Osteoblast (primary cell): Measurements from ENCODE around the gene SHROOM3. TPM values are rescaled to one million over a fixed set of nuclear protein-coding genes. Genes with fewer than 3 reads are reported as not detected.

Source experiments
- DNase-seq: peaks from one replicate; pipeline ENCODE4 v3.0.0; 2011; ENCODE audit warnings: low spot score, mixed read lengths; ENCODE audit not compliant: insufficient read length; ENCODE audit errors: missing footprints
- H2AFZ ChIP-seq: 2 replicates; pipeline ENCODE4 v1.6.0; 2011; ENCODE audit warnings: mild to moderate bottlenecking, low read length
- H3K27ac ChIP-seq: 2 replicates; pipeline ENCODE4 v1.5.1; 2011; ENCODE audit warnings: mild to moderate bottlenecking, low read depth, low read length, moderate library complexity
- H3K27me3 ChIP-seq: 2 replicates; pipeline ENCODE4 v1.6.0; 2012; ENCODE audit warnings: mild to moderate bottlenecking, control low read depth, inconsistent platforms, low read length, moderate library complexity; ENCODE audit not compliant: insufficient read depth
- H3K36me3 ChIP-seq: 2 replicates; pipeline ENCODE4 v1.5.1; 2011; ENCODE audit warnings: mild to moderate bottlenecking, low read length, control low read depth, moderate library complexity; ENCODE audit not compliant: insufficient read depth
- H3K4me1 ChIP-seq: 2 replicates; pipeline ENCODE4 v1.5.1; 2011; ENCODE audit warnings: mild to moderate bottlenecking, low read length, control low read depth, moderate library complexity; ENCODE audit not compliant: insufficient read depth
- H3K4me2 ChIP-seq: 2 replicates; pipeline ENCODE4 v1.6.0; 2011; ENCODE audit warnings: mild to moderate bottlenecking, low read length; ENCODE audit not compliant: insufficient read depth
- H3K4me3 ChIP-seq: fragments of 200-600 bp; sonication (generic); 3 replicates; pipeline ENCODE4 v1.5.1; 2012; ENCODE audit warnings: mild to moderate bottlenecking, low read length, inconsistent platforms; ENCODE audit not compliant: insufficient read depth
- H3K79me2 ChIP-seq: 2 replicates; pipeline ENCODE4 v1.6.0; 2012; ENCODE audit warnings: mild to moderate bottlenecking, low read length, control low read depth, inconsistent platforms; ENCODE audit not compliant: insufficient read depth
- H3K9me3 ChIP-seq: 2 replicates; pipeline ENCODE4 v1.5.1; 2011; ENCODE audit warnings: low read depth, low read length, control low read depth
- H4K20me1 ChIP-seq: 2 replicates; pipeline ENCODE4 v1.6.0; 2012; ENCODE audit warnings: mild to moderate bottlenecking, low read length, control low read depth; ENCODE audit not compliant: insufficient read depth
- CTCF ChIP-seq: IDR thresholded peaks from 2 replicates; pipeline ENCODE4 v1.5.1; 2011; ENCODE audit warnings: mild to moderate bottlenecking, low read depth, low read length, moderate library complexity; ENCODE audit errors: extremely low read depth
- total RNA-seq: library from RNA; depleted of rRNA; stranded (reverse); fragments of >200 nt; gene quantifications from 2 replicates; pipeline ENCODE4 v1.2.3, GENCODE V29; 2012

The SHROOM3 gene
- total RNA-seq, 1 donor: 9.8 TPM

DNA sequence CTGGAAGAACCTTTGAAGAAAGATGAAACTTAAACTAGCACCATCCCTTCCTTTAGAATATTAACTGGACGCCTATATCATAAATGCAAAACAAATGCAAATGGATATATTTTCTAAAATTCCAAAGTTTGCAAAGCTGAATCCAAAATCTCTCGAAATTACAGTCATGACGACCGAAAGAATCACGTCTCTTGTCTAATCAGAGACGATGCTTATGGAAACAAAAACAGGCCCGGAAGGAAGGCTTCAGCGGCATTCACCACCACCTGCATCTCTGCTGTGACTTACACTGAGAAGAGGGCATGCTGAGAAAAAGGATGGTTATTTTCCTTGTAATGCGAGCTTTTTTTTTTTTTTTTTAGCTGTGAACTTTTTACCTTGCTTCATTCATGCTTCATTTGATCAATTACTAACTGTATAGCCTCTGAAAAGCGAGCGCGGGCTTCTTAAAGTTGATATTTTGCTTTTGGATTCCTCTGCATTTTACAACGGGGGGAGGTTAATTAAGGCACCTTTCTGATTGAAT, 253.7 kb downstream of the SHROOM3 start:
- peaks cover 9% of the 10 kb centered on the region for H3K79me2 ChIP-seq
- DNase-seq: no peak
- peak overlapping the region; percentile 95 for H3K4me2 ChIP-seq
- peak overlapping the region; percentile 85 for H2AFZ ChIP-seq
- no peaks in the 10 kb centered on the region for H4K20me1 ChIP-seq
- H3K9me3 ChIP-seq: no peaks in the 10 kb centered on the region
- H3K27me3 ChIP-seq: no peaks in the 10 kb centered on the region
- H3K27ac ChIP-seq: peak overlapping the region; percentile 29
- H3K4me1 ChIP-seq: peaks cover 18% of the 10 kb centered on the region
- no peak for TF ChIP-seq CTCF
- peak overlapping the region; percentile 80 for H3K4me3 ChIP-seq
- H3K36me3 ChIP-seq: no peaks in the 10 kb centered on the region

GRCh38 chr4:76689145-76689817, 254.3 kb downstream of the SHROOM3 start:
- Histone ChIP-seq H4K20me1 (no peaks in the 10 kb centered on the region), H3K4me1 (peaks cover 18% of the 10 kb centered on the region), H3K79me2 (peaks cover 8% of the 10 kb centered on the region), H3K4me2 (peak overlapping the region; percentile 95), H3K9me3 (no peaks in the 10 kb centered on the region), H3K27ac (peak overlapping the region; percentile 62), H2AFZ (peak overlapping the region; percentile 85), H3K4me3 (peak overlapping the region; percentile 80), H3K36me3 (no peaks in the 10 kb centered on the region), H3K27me3 (no peaks in the 10 kb centered on the region)
- no peak for TF ChIP-seq CTCF
- DNase-seq: peak; percentile 89

DNA sequence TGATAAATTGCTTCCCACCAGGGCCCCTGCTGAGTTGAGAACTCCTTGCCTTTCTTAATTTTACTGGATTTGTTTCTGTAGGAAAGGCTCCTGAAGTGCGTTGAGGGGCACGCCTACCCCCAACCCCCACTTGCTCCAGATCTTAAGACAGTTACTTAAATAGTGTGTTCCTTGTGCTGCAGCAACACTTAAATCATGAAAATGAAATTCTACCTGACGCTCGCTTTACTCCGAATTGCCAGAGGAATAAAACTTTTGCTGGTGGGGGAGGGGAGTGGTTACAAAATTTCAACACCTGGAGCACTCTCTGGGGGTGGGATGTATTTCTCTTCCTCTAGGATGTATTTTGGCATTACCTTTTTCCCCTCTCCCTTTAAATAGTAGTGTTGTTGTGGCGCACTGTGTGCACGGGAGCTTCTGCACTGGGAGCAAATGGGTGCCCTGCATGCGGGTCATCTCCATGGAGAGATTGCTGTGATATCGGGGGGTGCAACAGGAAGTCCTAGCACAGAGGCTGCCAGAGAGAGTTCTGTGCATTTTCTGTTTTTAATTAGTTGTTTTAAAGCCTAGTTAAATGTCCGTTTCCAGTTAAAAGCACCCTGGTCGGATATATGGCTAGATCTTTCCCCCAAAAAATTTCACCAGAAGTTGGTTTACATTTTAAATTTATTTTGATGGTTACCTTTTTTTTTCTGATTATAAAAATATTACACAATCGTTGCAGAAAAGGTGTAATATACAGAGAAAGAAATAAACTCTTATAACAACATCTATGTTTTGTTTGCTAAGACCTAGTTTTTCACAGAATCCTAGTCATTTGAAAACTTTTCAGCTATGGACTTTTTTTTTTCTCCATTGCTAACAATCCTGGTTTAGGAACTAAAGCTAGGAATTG, 255.2 kb downstream of the SHROOM3 start:
- no peaks in the 10 kb centered on the region for H3K36me3 ChIP-seq
- H3K27me3 ChIP-seq: no peaks in the 10 kb centered on the region
- no peak for DNase-seq
- peaks cover 18% of the 10 kb centered on the region for H3K4me1 ChIP-seq
- peak overlapping the region; percentile 62 for H3K27ac ChIP-seq
- TF ChIP-seq CTCF: no peak
- peak overlapping the region; percentile 82 for H2AFZ ChIP-seq
- peak overlapping the region; percentile 80 for H3K4me3 ChIP-seq
- H4K20me1 ChIP-seq: no peaks in the 10 kb centered on the region
- H3K4me2 ChIP-seq: peak overlapping the region; percentile 95
- H3K79me2 ChIP-seq: peaks cover 13% of the 10 kb centered on the region
- H3K9me3 ChIP-seq: no peaks in the 10 kb centered on the region

- Histone ChIP-seq H3K4me1 (peaks cover 18% of the 10 kb centered on the region), H3K4me2 (peak overlapping the region; percentile 95), H3K79me2 (peaks cover 16% of the 10 kb centered on the region)
Measured at GRCh38 chr4:76690906-76691275, 255.9 kb downstream of the SHROOM3 start.

More at GRCh38 chr4:76690906-76691275, 255.9 kb downstream of the SHROOM3 start:
- DNase-seq: no peak
- H3K9me3 ChIP-seq: no peaks in the 10 kb centered on the region
- H3K36me3 ChIP-seq: no peaks in the 10 kb centered on the region
- no peak overlapping the region for H3K4me3 ChIP-seq
- no peaks in the 10 kb centered on the region for H4K20me1 ChIP-seq
- no peak overlapping the region for H2AFZ ChIP-seq
- no peak overlapping the region for H3K27ac ChIP-seq
- no peaks in the 10 kb centered on the region for H3K27me3 ChIP-seq
- TF ChIP-seq CTCF: no peak
